ENCODE measurements around the gene SBF1. TPM values are rescaled to one million over a fixed set of nuclear protein-coding genes. Genes with fewer than 3 reads are reported as not detected.

Gene SBF1
- total and polyA plus RNA-seq, 11 donors, result 38.2 to 91.8 (median 63.2) TPM

DNA sequence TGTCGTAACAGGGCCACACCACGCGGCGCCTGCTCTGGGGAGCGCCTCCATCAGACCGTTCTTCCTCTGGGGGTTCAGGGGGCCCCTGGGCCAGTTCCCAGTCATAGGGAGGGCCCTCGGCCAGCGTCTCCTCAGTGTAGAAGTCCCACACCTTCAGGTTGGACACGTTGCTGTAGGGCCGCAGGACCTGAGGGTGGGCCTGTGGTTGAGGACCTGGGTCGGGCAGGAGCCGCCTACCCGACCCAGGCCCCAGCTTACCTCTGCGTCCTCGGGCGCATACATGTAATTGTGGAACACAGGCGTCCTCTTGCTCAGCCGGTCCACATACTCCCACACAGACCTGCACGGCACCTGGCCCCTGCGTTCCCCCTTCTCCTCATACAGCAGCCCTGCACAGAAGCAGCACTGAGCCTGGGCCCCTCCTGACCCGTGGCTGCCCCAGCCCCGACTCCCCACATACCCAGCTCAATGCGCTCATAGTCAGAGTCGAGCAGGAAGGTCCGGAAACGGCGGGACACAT, 20.2 kb downstream of the SBF1 start:
- H3K27ac ChIP-seq, result no peak overlapping the region
- no peak overlapping the region for H3K4me3 ChIP-seq
- peaks cover 3 to 94% (median 82%) of the 10 kb centered on the region in 9 donors for H3K36me3 ChIP-seq
- no peak for DNase-seq
- H3K27me3 ChIP-seq, result no peaks in the 10 kb centered on the region
- intact Hi-C loops (cut with DNase I), result no loop called here
- WGBS, 4 donors, result 90 to 96% (median 95%) methylated on average over 21 to 27 of the region's 27 CpGs
- no peak for ATAC-seq
- no peaks in the 10 kb centered on the region for H3K4me1 ChIP-seq
- no peaks in the 10 kb centered on the region for H3K9me3 ChIP-seq
- TF ChIP-seq, protein P1, sequence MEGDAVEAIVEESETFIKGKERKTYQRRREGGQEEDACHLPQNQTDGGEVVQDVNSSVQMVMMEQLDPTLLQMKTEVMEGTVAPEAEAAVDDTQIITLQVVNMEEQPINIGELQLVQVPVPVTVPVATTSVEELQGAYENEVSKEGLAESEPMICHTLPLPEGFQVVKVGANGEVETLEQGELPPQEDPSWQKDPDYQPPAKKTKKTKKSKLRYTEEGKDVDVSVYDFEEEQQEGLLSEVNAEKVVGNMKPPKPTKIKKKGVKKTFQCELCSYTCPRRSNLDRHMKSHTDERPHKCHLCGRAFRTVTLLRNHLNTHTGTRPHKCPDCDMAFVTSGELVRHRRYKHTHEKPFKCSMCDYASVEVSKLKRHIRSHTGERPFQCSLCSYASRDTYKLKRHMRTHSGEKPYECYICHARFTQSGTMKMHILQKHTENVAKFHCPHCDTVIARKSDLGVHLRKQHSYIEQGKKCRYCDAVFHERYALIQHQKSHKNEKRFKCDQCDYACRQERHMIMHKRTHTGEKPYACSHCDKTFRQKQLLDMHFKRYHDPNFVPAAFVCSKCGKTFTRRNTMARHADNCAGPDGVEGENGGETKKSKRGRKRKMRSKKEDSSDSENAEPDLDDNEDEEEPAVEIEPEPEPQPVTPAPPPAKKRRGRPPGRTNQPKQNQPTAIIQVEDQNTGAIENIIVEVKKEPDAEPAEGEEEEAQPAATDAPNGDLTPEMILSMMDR (IDR thresholded peaks at IDR 0.05), result no peak
- no peak for TF ChIP-seq POLR2A (IDR thresholded peaks at IDR 0.05)

DNA sequence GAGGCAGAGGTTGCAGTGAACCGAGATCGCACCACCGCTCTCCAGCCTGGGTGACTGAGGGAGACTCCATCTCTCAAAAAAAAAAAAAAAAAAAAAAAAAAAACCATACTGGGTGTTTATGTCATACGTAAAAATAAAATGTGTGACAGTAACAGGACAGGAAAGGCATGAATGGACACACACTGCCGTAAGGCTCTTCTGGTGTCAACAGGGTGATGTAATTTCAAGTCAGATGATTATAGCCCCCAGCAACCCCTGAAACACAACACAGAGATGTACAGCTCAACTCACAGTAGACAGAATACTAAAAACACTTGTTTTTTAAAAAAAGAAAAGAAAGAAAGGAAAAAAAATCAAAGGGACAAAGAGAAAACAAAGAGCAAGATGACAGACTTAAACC, 22.2 kb downstream of the SBF1 start:
- no peaks in the 10 kb centered on the region for H3K9me3 ChIP-seq
- intact Hi-C loops (cut with DNase I), result no loop called here
- ATAC-seq (no peak), DNase-seq (no peak)
- H3K27me3 ChIP-seq, result no peaks in the 10 kb centered on the region
- H3K36me3 ChIP-seq, result peaks cover 3 to 90% (median 79%) of the 10 kb centered on the region in 9 donors
- no peaks in the 10 kb centered on the region for H3K4me1 ChIP-seq
- no peak overlapping the region for H3K27ac ChIP-seq
- TF ChIP-seq, protein P1 (IDR thresholded peaks at IDR 0.05), result no peak
- no peak for TF ChIP-seq POLR2A (IDR thresholded peaks at IDR 0.05)
- H3K4me3 ChIP-seq, result no peak overlapping the region
- 76 to 84% (median 82%) methylated on average over 5 of the region's 5 CpGs for WGBS, 4 donors

DNA sequence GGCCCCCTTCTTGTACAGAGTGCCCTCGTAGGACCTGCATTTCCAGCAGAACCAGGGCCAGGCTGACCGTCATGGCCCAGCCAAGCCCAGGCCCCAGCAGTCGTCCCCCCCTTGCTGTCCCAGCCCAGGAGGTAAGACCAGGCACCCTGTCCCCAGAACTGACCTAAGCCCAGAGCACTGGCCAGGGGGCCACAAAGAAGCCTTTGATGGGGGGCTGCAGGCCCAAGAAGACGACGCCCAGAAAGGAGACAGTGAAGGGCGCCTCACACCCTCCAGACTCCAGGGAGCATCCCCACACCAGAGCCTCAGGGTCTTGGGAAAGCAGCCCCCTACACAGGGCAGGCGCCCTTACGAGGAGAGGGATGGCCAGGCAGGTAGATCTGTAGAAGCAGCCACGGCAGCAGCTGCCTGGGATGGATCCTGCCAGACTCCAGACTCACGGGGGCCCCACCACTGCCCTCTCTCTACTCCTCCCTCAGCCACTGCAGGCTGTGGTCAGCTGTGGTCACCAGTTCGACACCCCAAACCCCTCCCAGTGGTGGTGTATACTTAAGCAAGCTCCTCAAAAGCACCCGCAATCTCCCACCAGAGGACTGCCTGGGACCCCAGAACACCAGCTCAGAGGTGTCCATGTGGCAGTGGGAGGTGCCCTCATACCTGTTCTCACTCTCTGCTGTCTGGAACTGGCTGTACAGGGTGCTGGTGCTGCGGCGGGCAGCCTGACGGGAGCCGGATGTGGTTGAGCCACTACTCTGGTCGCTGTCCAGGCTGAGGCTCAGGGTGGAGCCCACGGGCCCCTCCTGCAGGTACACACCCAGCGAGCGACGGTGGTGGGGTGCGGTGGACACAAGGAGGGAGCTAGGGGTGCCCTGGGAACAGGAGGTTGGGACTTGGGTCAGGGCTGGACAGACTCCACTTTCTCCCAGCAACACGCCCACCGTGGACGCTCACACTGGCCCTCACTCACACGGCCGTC, 27.0 kb downstream of the SBF1 start:
- intact Hi-C loops (cut with DNase I), result no loop called here
- H3K27me3 ChIP-seq, result no peaks in the 10 kb centered on the region
- DNase-seq, result peak in 2 of 5 donors; percentile 23 to 61
- no peak for TF ChIP-seq POLR2A (IDR thresholded peaks at IDR 0.05)
- TF ChIP-seq, protein P1 (IDR thresholded peaks at IDR 0.05), result no peak
- no peaks in the 10 kb centered on the region for H3K9me3 ChIP-seq
- ATAC-seq, result peak in 1 of 4 donors; percentile 4
- 88 to 92% (median 89%) methylated on average over 25 to 27 of the region's 27 CpGs for WGBS, 4 donors
- H3K4me1 ChIP-seq, result peaks cover 0 to 13% (median 0%) of the 10 kb centered on the region in 12 donors
- no peak overlapping the region for H3K4me3 ChIP-seq
- H3K27ac ChIP-seq, result no peak overlapping the region
- H3K36me3 ChIP-seq, result peaks cover 0 to 84% (median 62%) of the 10 kb centered on the region in 9 donors

All from heart left ventricle (tissue), 16 donors.